Measurements from ENCODE around the gene RAB3D. TPM values are rescaled to one million over a fixed set of nuclear protein-coding genes. Genes with fewer than 3 reads are reported as not detected.

RAB3D gene
- total RNA-seq, 2 experiments from 2014 or later, result 1.2 to 2.2 TPM

- Mint-ChIP-seq H3K27me3 (no peaks in the 10 kb centered on the region), H3K36me3 (ENCODE audit: low read depth) (peaks cover 6% of the 10 kb centered on the region), H3K4me1 (ENCODE audit: low read depth) (peaks cover 28% of the 10 kb centered on the region), H3K9me3 (no peaks in the 10 kb centered on the region), H3K27ac (no peak overlapping the region), H3K4me3 (no peak overlapping the region)
- ChIA-PET POLR2A (interaction anchor here (4.5 kb wide), 1 partner anchor 26 kb away, joined by 86 read pairs; the partner anchor contains the start of gene SWSAP1), CTCF (interaction anchor here (0.9 kb wide), 1 partner anchor 32 kb away, joined by 3 read pairs; no protein-coding TSS in a partner anchor)
- peaks cover 6 to 12% of the 10 kb centered on the region in 2 experiments for H3K9me3 ChIP-seq (ENCODE audit: control insufficient read depth in 1 of 2, insufficient read depth in 1 of 2, low read length in 2 of 2)
- no peaks in the 10 kb centered on the region for H3K27me3 ChIP-seq (ENCODE audit: control insufficient read depth in 1 of 2, insufficient read depth in 2 of 2, low read length in 2 of 2)
- H3K4me1 ChIP-seq (ENCODE audit: insufficient read depth, low read length), result peaks cover 29% of the 10 kb centered on the region
- TF ChIP-seq, protein P1, sequence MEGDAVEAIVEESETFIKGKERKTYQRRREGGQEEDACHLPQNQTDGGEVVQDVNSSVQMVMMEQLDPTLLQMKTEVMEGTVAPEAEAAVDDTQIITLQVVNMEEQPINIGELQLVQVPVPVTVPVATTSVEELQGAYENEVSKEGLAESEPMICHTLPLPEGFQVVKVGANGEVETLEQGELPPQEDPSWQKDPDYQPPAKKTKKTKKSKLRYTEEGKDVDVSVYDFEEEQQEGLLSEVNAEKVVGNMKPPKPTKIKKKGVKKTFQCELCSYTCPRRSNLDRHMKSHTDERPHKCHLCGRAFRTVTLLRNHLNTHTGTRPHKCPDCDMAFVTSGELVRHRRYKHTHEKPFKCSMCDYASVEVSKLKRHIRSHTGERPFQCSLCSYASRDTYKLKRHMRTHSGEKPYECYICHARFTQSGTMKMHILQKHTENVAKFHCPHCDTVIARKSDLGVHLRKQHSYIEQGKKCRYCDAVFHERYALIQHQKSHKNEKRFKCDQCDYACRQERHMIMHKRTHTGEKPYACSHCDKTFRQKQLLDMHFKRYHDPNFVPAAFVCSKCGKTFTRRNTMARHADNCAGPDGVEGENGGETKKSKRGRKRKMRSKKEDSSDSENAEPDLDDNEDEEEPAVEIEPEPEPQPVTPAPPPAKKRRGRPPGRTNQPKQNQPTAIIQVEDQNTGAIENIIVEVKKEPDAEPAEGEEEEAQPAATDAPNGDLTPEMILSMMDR (IDR thresholded peaks at IDR 0.05), result no peak
- no peak for ATAC-seq (ENCODE audit: poor library complexity)
- DNase-seq, result no peak
- intact Hi-C loops (cut with DNase I, micrococcal nuclease), result no loop called here
- no peak overlapping the region for H3K4me3 ChIP-seq (ENCODE audit: low read length)
- no peaks in the 10 kb centered on the region for H3K36me3 ChIP-seq (ENCODE audit: insufficient read depth, low read length)
- H3K27ac ChIP-seq (ENCODE audit: low read depth in 1 of 2, low read length in 2 of 2), result no peak overlapping the region
These were observed 9.7 kb upstream of the RAB3D start for GRCh38 chr19:11349171-11349570.

GRCh38 chr19:11347546-11348039 lies 8.1 kb upstream of the RAB3D start:
- CTCF ChIA-PET, result interaction anchor here (2.0 to 2.6 kb wide), 2 partner anchors 34 to 87 kb away, joined by 11 to 19 read pairs; partner anchors contain the start of genes ODAD3 and PRKCSH
- POLR2A ChIA-PET, result interaction anchor here (4.5 kb wide), 1 partner anchor 27 kb away, joined by 86 read pairs; the partner anchor contains the start of gene SWSAP1
- Histone ChIP-seq H3K9me3 (ENCODE audit: control insufficient read depth in 1 of 2, insufficient read depth in 1 of 2, low read length in 2 of 2) (peaks cover 6 to 12% of the 10 kb centered on the region in 2 experiments), H3K36me3 (ENCODE audit: insufficient read depth, low read length) (peaks cover 4% of the 10 kb centered on the region), H3K27ac (ENCODE audit: low read depth in 1 of 2, low read length in 2 of 2) (no peak overlapping the region), H3K4me3 (ENCODE audit: low read length) (no peak overlapping the region), H3K27me3 (ENCODE audit: control insufficient read depth in 1 of 2, insufficient read depth in 2 of 2, low read length in 2 of 2) (no peaks in the 10 kb centered on the region), H3K4me1 (ENCODE audit: insufficient read depth, low read length) (peaks cover 29% of the 10 kb centered on the region)
- Mint-ChIP-seq H3K9me3 (no peaks in the 10 kb centered on the region), H3K4me3 (peak overlapping the region; percentile 89), H3K36me3 (ENCODE audit: low read depth) (peaks cover 6% of the 10 kb centered on the region), H3K27ac (peak overlapping the region; percentile 74), H3K4me1 (ENCODE audit: low read depth) (peaks cover 28% of the 10 kb centered on the region), H3K27me3 (no peaks in the 10 kb centered on the region)
- DNase-seq (peak in 1 of 14 experiments; percentile 15), ATAC-seq (ENCODE audit: poor library complexity) (no peak)
- TF ChIP-seq, protein P1 (IDR thresholded peaks at IDR 0.05), result no peak
- intact Hi-C loops (cut with DNase I, micrococcal nuclease), result loop anchor here in 1 of 2 experiments (2.0 kb wide), 2 partner anchors 25 to 33 kb away; no protein-coding TSS in a partner anchor

GRCh38 chr19:11346104-11346940 lies 6.9 kb upstream of the RAB3D start, which contains the start of the genes CCDC159 and TMEM205:
Gene CCDC159, plus strand, starts transcription at chr19:11346519. Its CDS starts 88 bp downstream, at chr19:11346607.
Gene TMEM205, minus strand, starts transcription at chr19:11346268. Its CDS starts 649 bp downstream, at chr19:11345619.
- Mint-ChIP-seq H3K27ac (peak within 1 kb of the TSS; percentile 74), H3K4me3 (peak within 1 kb of the TSS; percentile 89), H3K36me3 (ENCODE audit: low read depth) (peaks cover 6% of the 10 kb centered on the region), H3K4me1 (ENCODE audit: low read depth) (peaks cover 28% of the 10 kb centered on the region), H3K27me3 (no peaks in the 10 kb centered on the region), H3K9me3 (no peaks in the 10 kb centered on the region)
- TF ChIP-seq, protein P1 (IDR thresholded peaks at IDR 0.05), result no peak
- peaks cover 5% of the 10 kb centered on the region for H3K36me3 ChIP-seq (ENCODE audit: insufficient read depth, low read length)
- H3K4me1 ChIP-seq (ENCODE audit: insufficient read depth, low read length), result peaks cover 29% of the 10 kb centered on the region
- H3K9me3 ChIP-seq (ENCODE audit: control insufficient read depth in 1 of 2, insufficient read depth in 1 of 2, low read length in 2 of 2), result peaks cover 6 to 12% of the 10 kb centered on the region in 2 experiments
- no peaks in the 10 kb centered on the region for H3K27me3 ChIP-seq (ENCODE audit: control insufficient read depth in 1 of 2, insufficient read depth in 2 of 2, low read length in 2 of 2)
- POLR2A ChIA-PET, result interaction anchor here (0.6 to 4.5 kb wide), 6 partner anchors 15 to 182 kb away, joined by 3 to 86 read pairs (median 4); partner anchors contain the start of genes ECSIT, PRKCSH and SWSAP1
- CTCF ChIA-PET, result interaction anchor here (0.7 to 2.6 kb wide), 5 partner anchors 35 to 136 kb away, joined by 3 to 19 read pairs (median 5); partner anchors contain the start of genes ODAD3 and PRKCSH
- peak within 1 kb of the TSS; percentile 75 for H3K4me3 ChIP-seq (ENCODE audit: low read length)
- ATAC-seq (ENCODE audit: poor library complexity) (peak; percentile 98), DNase-seq (peak; percentile 96 to 99 (median 98))
- peak within 1 kb of the TSS; percentile 36 to 69 for H3K27ac ChIP-seq (ENCODE audit: low read depth in 1 of 2, low read length in 2 of 2)
- intact Hi-C loops (cut with DNase I, micrococcal nuclease), result loop anchor here (1.0 to 2.0 kb wide), 4 partner anchors 26 to 89 kb away; partner anchors contain the start of genes ODAD3 (in 2 of the 2) and PRKCSH (in 2 of the 2)
